ENCODE data around the gene ATXN10. TPM values are rescaled to one million over a fixed set of nuclear protein-coding genes. Genes with fewer than 3 reads are reported as not detected.

ATXN10 gene
- polyA plus RNA-seq, 3 donors, result 60.1 to 106 (median 92.4) TPM

- no peak overlapping the region for H3K4me3 Mint-ChIP-seq
- WGBS (ENCODE audit: insufficient coverage), result no CpG with 5 or more reads among the region's 3 CpGs
- peaks cover 0 to 16% of the 10 kb centered on the region in 2 donors for H3K36me3 ChIP-seq (replicated peaks in 1 of 2; ENCODE audit: control insufficient read depth in 1 of 2, insufficient read depth in 2 of 2, low read length in 2 of 2)
- peaks cover 21 to 38% of the 10 kb centered on the region in 2 donors for H3K36me3 Mint-ChIP-seq
- no peak for TF ChIP-seq CTCF (IDR thresholded peaks at IDR 0.05)
- H3K4me1 Mint-ChIP-seq, result peaks cover 11% of the 10 kb centered on the region
- H3K27me3 Mint-ChIP-seq (ENCODE audit: low read depth in 3 of 3), result no peaks in the 10 kb centered on the region
- intact Hi-C loops (cut with micrococcal nuclease), result no loop called here
- H4K20me1 ChIP-seq (ENCODE audit: insufficient read depth, low read length), result peaks cover 22% of the 10 kb centered on the region
- no peak overlapping the region for H3K4me2 ChIP-seq (replicated peaks; ENCODE audit: extremely low read depth, low read length, poor library complexity, severe bottlenecking)
- H3K9me3 Mint-ChIP-seq, result peaks cover 0 to 7% (median 0%) of the 10 kb centered on the region in 7 donors
- H3K27ac Mint-ChIP-seq, result no peak overlapping the region
- no peaks in the 10 kb centered on the region for H3K9me3 ChIP-seq (replicated peaks in 1 of 2; ENCODE audit: control insufficient read depth in 1 of 2, insufficient read depth in 1 of 2, low read length in 2 of 2)
- H3K4me3 ChIP-seq (replicated peaks in 1 of 3; ENCODE audit: low read depth in 2 of 3, low read length in 3 of 3), result no peak overlapping the region
- no peak overlapping the region for H2AFZ ChIP-seq (ENCODE audit: insufficient read depth, low read depth, low read length, poor library complexity, severe bottlenecking)
- no peak overlapping the region for H3K27ac ChIP-seq (ENCODE audit: low read depth in 1 of 2, low read length in 2 of 2)
- H3K79me2 ChIP-seq (ENCODE audit: insufficient read depth, low read length), result no peaks in the 10 kb centered on the region
- no peaks in the 10 kb centered on the region for H3K27me3 ChIP-seq (ENCODE audit: control insufficient read depth in 2 of 2, insufficient read depth in 2 of 2, low read length in 2 of 2)
- no peaks in the 10 kb centered on the region for H3K4me1 ChIP-seq (ENCODE audit: control insufficient read depth in 1 of 2, insufficient read depth in 2 of 2, low read length in 2 of 2)
- no peak for DNase-seq
- no peak overlapping the region for H3K9ac ChIP-seq (ENCODE audit: insufficient read depth, low read length, poor library complexity, severe bottlenecking)
Observed at GRCh38 chr22:45771057-45771456, 99.4 kb downstream of the ATXN10 start.

GRCh38 chr22:45771711-45772110, 100.1 kb downstream of the ATXN10 start:
- no peak for TF ChIP-seq CTCF (IDR thresholded peaks at IDR 0.05)
- peaks cover 11% of the 10 kb centered on the region for H3K4me1 Mint-ChIP-seq
- no peaks in the 10 kb centered on the region for H3K27me3 ChIP-seq (ENCODE audit: control insufficient read depth in 2 of 2, insufficient read depth in 2 of 2, low read length in 2 of 2)
- H3K4me3 ChIP-seq (replicated peaks in 1 of 3; ENCODE audit: low read depth in 2 of 3, low read length in 3 of 3), result no peak overlapping the region
- H3K36me3 ChIP-seq (replicated peaks in 1 of 2; ENCODE audit: control insufficient read depth in 1 of 2, insufficient read depth in 2 of 2, low read length in 2 of 2), result peaks cover 0 to 16% of the 10 kb centered on the region in 2 donors
- no peak overlapping the region for H3K27ac ChIP-seq (ENCODE audit: low read depth in 1 of 2, low read length in 2 of 2)
- no peak overlapping the region for H3K4me3 Mint-ChIP-seq
- intact Hi-C loops (cut with micrococcal nuclease), result no loop called here
- H3K4me2 ChIP-seq (replicated peaks; ENCODE audit: extremely low read depth, low read length, poor library complexity, severe bottlenecking), result no peak overlapping the region
- peaks cover 0 to 7% (median 0%) of the 10 kb centered on the region in 7 donors for H3K9me3 Mint-ChIP-seq
- no peaks in the 10 kb centered on the region for H3K9me3 ChIP-seq (replicated peaks in 1 of 2; ENCODE audit: control insufficient read depth in 1 of 2, insufficient read depth in 1 of 2, low read length in 2 of 2)
- H3K9ac ChIP-seq (ENCODE audit: insufficient read depth, low read length, poor library complexity, severe bottlenecking), result no peak overlapping the region
- no peaks in the 10 kb centered on the region for H3K4me1 ChIP-seq (ENCODE audit: control insufficient read depth in 1 of 2, insufficient read depth in 2 of 2, low read length in 2 of 2)
- H2AFZ ChIP-seq (ENCODE audit: insufficient read depth, low read depth, low read length, poor library complexity, severe bottlenecking), result no peak overlapping the region
- peaks cover 22% of the 10 kb centered on the region for H4K20me1 ChIP-seq (ENCODE audit: insufficient read depth, low read length)
- H3K79me2 ChIP-seq (ENCODE audit: insufficient read depth, low read length), result no peaks in the 10 kb centered on the region
- DNase-seq, result no peak
- H3K36me3 Mint-ChIP-seq, result peaks cover 17 to 41% of the 10 kb centered on the region in 2 donors
- no CpG with 5 or more reads among the region's 2 CpGs for WGBS (ENCODE audit: insufficient coverage)
- no peaks in the 10 kb centered on the region for H3K27me3 Mint-ChIP-seq (ENCODE audit: low read depth in 3 of 3)
- no peak overlapping the region for H3K27ac Mint-ChIP-seq

Measured in CD14-positive monocyte (primary cell).